CD1c-positive myeloid dendritic cell (primary cell): Measurements from ENCODE around the gene PSTPIP2.
"Not testable (repeated sequence)": the region's sequence is repeated elsewhere in the genome, so short reads cannot be mapped to it uniquely, and the experiment has no call there.

ENCODE experiments used
- DNase-seq: peaks from one replicate; pipeline ENCODE4 v3.0.0-alpha.2; 2016; ENCODE audit errors: extremely low spot score

Gene PSTPIP2

DNA sequence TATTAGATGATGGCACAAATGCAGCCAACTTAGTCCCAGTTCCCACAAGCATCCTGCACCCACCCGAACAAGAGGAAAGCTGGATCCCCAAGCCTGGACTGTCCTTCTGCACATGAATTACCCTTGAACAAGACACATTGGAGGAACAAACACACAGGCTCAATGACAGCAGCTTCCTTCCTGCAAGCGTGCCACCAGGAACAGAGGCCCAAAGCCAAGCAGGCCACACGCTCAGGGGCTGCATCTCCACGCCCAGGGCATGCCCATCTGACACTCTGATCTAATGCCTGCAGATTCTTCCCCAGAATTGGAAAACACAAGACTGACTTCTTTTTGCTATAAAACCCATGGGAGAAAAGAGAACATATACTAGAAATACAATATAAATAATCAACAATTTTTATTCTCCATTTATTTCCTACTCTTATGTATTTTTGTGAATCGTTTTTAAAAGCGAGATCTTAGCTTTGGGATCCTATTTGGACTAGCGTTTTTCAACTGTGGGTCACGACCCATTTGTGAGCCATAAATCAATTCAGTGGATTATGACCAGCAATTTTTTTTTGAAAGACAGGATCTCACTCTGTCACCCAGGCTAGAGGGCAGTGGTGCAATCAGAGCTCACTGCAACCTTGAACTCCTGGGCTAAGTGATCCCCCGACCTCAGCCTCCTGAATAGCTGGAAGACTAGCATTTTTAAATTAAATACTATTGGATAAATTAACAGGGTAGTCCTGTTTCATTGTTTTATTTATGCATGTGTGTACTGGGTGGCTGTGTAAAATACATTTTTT, 34.4 kb downstream of the PSTPIP2 start:
- no peak for DNase-seq

GRCh38 chr18:46035696-46036680, 36.1 kb downstream of the PSTPIP2 start:
- DNase-seq: no peak

DNA sequence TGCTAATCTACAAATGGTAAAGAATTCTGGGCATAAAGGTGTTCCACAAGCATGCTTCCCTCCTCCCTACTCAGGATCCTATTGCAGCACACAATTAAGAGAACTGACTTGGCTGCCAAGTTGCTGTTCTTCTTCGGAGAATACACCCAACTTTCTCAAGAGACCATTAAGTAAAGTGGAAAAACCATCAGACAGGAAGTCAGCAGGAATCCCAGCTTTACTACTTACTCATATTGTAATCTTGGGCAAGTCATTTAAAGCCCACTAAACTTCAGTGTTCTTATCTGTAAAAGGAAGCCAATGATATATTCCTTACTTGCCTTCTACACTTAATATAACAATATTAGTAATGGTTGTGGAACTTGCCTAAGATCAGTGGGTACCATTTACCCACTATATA, 37.8 kb downstream of the PSTPIP2 start:
- peak; percentile 44 for DNase-seq

GRCh38 chr18:46031741-46032140, 40.3 kb downstream of the PSTPIP2 start:
- DNase-seq: peak; percentile 64

GRCh38 chr18:46028536-46028891, 43.5 kb downstream of the PSTPIP2 start:
- no peak for DNase-seq

- DNase-seq: no peak
These were observed 52.1 kb downstream of the PSTPIP2 start for GRCh38 chr18:46019936-46020335.

GRCh38 chr18:46013484-46014189, 58.4 kb downstream of the PSTPIP2 start:
- peak; percentile 93 for DNase-seq

DNA sequence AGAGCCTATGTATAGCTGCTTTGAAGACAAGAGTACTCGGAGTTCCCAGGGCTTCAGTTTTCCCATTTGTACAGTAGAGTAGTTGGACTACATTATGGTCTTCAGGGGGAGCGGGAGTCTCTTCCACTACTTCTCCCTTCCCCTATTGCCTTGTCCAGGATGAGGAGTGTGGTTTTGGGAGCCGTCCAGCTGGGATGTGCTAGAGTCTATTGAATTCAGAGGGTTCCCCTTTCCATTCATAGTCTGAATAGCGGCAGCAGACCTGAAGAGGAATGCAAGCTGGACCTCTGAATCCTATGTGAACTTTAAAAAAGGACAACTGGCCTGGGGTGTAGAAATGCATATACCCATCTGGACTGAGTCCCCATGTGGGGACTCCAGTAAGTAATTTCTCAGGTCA, 61.4 kb downstream of the PSTPIP2 start:
- DNase-seq: peak; percentile 55

GRCh38 chr18:46010050-46010449, 62.0 kb downstream of the PSTPIP2 start:
- DNase-seq: no peak

GRCh38 chr18:46009125-46009840, 62.8 kb downstream of the PSTPIP2 start:
- peak; percentile 91 for DNase-seq

GRCh38 chr18:46008531-46008930, 63.5 kb downstream of the PSTPIP2 start:
- DNase-seq: peak; percentile 56

DNA sequence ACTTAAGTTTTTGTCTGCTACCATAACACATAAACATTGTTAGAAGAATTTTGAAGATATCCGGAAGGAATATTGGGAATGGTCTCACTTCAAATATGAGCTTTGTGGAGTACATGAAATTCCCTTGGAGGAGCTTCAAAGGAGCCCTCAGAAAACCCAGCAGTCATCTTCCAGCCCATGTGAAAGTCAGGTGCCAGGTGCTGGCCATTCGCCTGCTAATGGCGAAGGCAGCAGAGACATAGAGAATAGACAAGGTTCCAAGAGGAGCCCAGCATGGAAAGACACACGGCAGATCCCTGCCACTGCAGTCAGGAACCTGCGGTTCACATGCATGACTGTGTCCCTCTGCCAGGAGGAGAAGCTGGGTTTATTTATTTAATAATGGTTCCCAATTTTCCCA, 64.9 kb downstream of the PSTPIP2 start:
- no peak for DNase-seq

- DNase-seq: no peak
These were observed 69.1 kb downstream of the PSTPIP2 start for GRCh38 chr18:46002934-46003333.

- DNase-seq: no peak
These were observed 70.2 kb downstream of the PSTPIP2 start for GRCh38 chr18:46001892-46002291.

GRCh38 chr18:46001074-46001473, 71.0 kb downstream of the PSTPIP2 start:
- no peak for DNase-seq

DNA sequence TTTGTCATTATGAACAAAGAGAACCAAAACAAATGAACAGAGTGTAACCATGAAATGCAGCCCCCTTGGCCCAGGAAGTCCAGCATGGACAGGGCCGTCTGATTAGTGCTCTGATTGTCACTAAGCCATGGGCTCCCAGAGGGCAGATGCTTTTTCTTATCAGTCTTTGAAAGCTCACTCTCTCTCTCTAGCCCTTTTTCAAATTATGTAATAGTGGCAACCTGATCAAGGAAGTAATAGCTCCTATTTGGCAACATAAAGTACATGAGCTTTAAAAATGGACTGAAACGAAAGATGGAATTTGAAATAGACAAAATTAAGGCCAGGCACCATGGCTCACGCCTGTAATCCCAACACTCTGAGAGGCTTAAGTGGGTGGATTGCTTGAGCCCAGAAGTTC, 72.5 kb downstream of the PSTPIP2 start:
- DNase-seq: no peak

DNA sequence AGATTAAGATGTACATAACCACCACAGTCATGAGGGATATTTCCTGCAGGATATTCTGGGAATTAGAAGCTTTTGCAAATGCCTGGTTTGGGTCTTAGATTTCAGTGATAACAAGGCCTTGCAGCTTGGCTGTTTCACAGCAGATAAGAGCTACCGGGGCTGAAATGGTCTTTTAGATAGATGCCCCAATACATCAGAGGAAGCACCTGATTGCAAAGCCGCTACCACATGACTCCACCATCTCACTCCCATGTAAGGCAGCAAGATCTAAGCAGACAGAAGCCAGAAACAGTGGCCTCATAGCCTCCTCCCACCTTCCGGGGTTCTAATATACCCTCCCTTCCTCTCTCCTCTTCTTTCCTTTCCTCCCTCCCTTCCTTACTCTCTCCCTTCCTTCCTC, 73.8 kb downstream of the PSTPIP2 start:
- DNase-seq: no peak

GRCh38 chr18:45997700-45998151, 74.3 kb downstream of the PSTPIP2 start:
- peak; percentile 29 for DNase-seq

DNA sequence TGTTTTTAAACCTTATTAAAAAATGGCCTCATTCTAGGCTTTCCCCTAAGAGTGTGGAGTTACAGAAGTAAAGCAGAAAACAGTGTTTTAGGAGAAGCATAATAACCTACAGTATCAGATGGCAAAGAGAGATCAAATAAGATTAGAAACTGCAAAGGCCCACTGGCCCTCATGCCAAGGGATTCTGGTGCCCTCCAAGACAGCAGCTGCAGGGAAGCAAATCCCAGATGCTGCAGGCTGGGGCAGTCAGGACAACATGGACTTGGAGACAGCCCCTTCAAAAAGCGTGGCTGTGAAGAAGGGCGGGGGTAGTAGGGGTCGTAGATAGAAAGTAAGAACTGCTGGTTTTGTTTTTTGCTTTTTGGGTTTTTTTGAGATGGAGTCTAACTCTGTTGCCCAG, 76.6 kb downstream of the PSTPIP2 start:
- no peak for DNase-seq

- no peak for DNase-seq
These were observed 78.6 kb downstream of the PSTPIP2 start for GRCh38 chr18:45993438-45993837.

DNA sequence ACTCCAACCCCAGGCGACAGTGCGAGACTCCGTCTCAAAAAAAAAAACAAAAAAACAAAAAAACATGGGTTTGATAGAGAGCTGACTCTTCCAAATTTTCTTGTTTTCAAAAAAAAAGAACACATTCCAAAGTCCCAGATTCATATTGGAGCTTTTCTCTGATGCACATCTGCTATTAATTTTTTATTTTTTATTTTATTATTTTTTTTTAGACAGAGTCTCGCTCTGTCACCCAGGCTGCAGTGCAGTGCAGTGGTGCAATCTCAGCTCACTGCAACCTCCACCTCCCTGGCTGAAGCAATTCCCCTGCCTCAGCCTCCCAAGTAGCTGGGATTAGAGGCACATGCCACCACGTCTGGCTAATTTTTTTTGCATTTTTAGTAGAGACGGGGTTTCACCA, 79.5 kb downstream of the PSTPIP2 start:
- not testable (repeated sequence) for DNase-seq
